Left ventricle myocardium inferior (tissue), 1 donor: ENCODE results near the gene TNNI3. TPM values are rescaled to one million over a fixed set of nuclear protein-coding genes. Genes with fewer than 3 reads are reported as not detected.

Experiments
- DNase-seq: peaks from one replicate; pipeline ENCODE4 v3.0.0-alpha.2; 2020
- H3K27ac ChIP-seq: fragments of 200-600 bp; replicated peaks from 2 replicates; pipeline ENCODE4 v1.8.0; 2021
- H3K27me3 ChIP-seq: fragments of 200-600 bp; 2 replicates; pipeline ENCODE4 v1.8.0; 2021; ENCODE audit warnings: low read depth
- H3K36me3 ChIP-seq: fragments of 200-600 bp; 2 replicates; pipeline ENCODE4 v1.8.0; 2021
- H3K4me1 ChIP-seq: fragments of 200-600 bp; 2 replicates; pipeline ENCODE4 v1.8.0; 2021
- H3K4me3 ChIP-seq: fragments of 200-600 bp; 2 replicates; pipeline ENCODE4 v1.8.0; 2021; ENCODE audit warnings: mild to moderate bottlenecking, moderate library complexity
- H3K9me3 ChIP-seq: fragments of 200-600 bp; replicated peaks from 2 replicates; pipeline ENCODE4 v1.8.0; 2021
- intact Hi-C: fragments of 100-400 bp; cut with micrococcal nuclease; formaldehyde crosslinking; loops from one replicate; pipeline ENCODE4 v1.11.0; 2022
- total RNA-seq: library from RNA; stranded (reverse); fragmentation: NEBNext Ultra II Directional; extraction: Animal tissue kit (Norgen Biotek cat#: 25700); gene quantifications from one replicate; pipeline ENCODE4 v1.2.1, GENCODE V29; 2021
- TF ChIP-seq, protein P1 (sequence below): fragments of 200-600 bp; IDR thresholded peaks from 2 replicates; pipeline ENCODE4 v1.8.0; 2021; ENCODE audit warnings: antibody characterized with exemption, mild to moderate bottlenecking, borderline replicate concordance
- donor health status: DM: no; HTN: yes; CAD: no; lungs with severe emphysema.

The TNNI3 gene
- total RNA-seq, 1 donor from 2014 or later, result 7,701 TPM

DNA sequence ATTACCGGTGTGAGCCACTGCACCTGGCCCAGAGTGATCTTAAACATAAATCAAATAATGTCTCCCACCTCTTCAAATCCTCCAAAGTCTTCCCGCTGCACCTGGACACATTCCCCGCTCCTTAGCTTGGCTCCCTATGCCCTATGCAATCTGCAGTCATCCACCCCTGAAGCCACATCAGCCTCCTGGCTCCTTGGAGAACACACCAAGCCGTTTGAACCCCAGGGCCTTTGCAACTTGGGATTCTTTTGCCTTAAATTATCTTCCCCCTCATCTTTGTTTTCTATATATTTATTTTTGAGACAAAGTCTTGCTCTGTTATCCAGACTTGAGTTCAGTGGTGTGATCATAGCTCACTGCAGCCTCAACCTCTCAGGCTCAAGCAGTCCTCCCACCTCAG lies 11.6 kb upstream of the TNNI3 start:
- intact Hi-C loops, result no loop called here
- no peak for DNase-seq
- Histone ChIP-seq H3K36me3 (no peaks in the 10 kb centered on the region), H3K4me1 (peaks cover 29% of the 10 kb centered on the region), H3K9me3 (no peaks in the 10 kb centered on the region), H3K27ac (no peak overlapping the region), H3K4me3 (no peak overlapping the region), H3K27me3 (peaks cover 98% of the 10 kb centered on the region)
- TF ChIP-seq, protein P1, sequence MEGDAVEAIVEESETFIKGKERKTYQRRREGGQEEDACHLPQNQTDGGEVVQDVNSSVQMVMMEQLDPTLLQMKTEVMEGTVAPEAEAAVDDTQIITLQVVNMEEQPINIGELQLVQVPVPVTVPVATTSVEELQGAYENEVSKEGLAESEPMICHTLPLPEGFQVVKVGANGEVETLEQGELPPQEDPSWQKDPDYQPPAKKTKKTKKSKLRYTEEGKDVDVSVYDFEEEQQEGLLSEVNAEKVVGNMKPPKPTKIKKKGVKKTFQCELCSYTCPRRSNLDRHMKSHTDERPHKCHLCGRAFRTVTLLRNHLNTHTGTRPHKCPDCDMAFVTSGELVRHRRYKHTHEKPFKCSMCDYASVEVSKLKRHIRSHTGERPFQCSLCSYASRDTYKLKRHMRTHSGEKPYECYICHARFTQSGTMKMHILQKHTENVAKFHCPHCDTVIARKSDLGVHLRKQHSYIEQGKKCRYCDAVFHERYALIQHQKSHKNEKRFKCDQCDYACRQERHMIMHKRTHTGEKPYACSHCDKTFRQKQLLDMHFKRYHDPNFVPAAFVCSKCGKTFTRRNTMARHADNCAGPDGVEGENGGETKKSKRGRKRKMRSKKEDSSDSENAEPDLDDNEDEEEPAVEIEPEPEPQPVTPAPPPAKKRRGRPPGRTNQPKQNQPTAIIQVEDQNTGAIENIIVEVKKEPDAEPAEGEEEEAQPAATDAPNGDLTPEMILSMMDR, result no peak

DNA sequence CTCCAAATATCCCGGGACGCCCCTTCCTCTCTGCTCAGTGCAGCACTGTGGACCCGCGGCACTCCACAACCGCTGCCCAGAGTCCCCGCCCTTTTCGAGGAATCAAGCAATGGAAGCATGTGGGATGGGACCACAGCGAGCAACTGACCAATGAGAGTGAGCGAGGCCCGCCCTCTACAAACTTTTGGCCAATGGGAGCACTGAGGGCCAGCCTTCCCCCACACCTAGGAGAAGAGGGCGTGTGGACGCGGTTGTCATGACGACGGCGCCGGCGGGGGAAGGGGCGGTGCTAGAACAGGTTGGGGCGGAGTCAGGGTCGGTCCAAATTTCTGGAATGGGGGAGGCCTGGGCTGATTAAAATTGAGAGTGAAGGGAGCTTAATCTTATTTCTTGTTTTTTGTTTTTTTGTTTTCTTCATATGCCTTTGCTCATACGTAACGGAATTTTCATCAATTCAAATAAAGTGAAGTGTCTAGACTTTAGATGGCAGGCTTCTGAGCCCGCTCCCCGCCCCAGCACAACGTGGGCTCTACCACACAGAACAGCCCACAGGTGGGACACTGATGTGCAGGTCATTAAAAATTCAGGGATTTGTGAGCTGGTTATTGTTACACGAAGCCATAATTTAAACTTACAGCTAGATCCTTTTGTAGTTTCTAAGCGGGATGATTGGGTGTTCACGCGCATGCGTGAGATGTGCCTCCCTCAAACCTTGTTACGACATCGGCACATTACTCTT lies 9.2 kb upstream of the TNNI3 start, which contains the start of gene DNAAF3:
Gene DNAAF3 (minus strand): TSS at position 84 of the 739 bp plus-strand sequence. CDS start 200 bp downstream, outside the sequence.
- Histone ChIP-seq H3K36me3 (no peaks in the 10 kb centered on the region), H3K4me3 (peak within 1 kb of the TSS; percentile 63), H3K27me3 (peaks cover 91% of the 10 kb centered on the region), H3K27ac (peak within 1 kb of the TSS; percentile 51), H3K4me1 (peaks cover 20% of the 10 kb centered on the region), H3K9me3 (no peaks in the 10 kb centered on the region)
- DNase-seq, result peak; percentile 91
- intact Hi-C loops, result no loop called here
- TF ChIP-seq, protein P1, result no peak

DNA sequence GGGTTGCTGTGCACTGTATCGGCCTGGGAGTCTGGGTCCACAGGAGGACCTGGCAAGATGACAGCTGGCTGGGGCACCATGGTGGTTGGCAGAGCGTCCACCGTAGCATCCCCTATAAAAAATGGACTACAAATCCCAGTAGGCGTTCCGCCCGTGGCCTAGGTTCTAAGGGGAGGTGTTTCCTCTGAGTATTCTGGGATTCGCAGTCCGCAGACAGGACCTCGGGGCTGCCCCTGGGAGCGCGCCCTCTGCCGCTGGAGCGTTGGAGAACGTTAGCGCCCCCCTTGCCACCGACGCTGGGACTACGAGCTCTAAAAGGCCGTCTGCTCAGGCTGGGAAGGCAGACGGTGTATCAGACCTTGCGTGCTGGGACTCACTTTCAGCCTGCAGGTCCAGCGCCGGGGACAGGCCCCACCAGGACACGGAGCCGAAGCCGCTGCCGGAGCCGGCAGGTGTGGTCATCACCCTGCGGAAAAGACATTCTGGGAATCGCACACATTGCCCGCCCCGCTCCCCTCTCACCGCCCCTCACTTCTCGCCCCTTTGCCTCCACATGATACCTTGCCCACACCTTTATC lies 8.5 kb upstream of the TNNI3 start:
- peaks cover 91% of the 10 kb centered on the region for H3K27me3 ChIP-seq
- H3K4me1 ChIP-seq, result peaks cover 20% of the 10 kb centered on the region
- no peaks in the 10 kb centered on the region for H3K36me3 ChIP-seq
- TF ChIP-seq, protein P1, result peak; percentile 57
- DNase-seq, result peak; percentile 47
- intact Hi-C loops, result no loop called here
- H3K27ac ChIP-seq, result peak overlapping the region; percentile 51
- H3K4me3 ChIP-seq, result peak overlapping the region; percentile 63
- no peaks in the 10 kb centered on the region for H3K9me3 ChIP-seq

DNA sequence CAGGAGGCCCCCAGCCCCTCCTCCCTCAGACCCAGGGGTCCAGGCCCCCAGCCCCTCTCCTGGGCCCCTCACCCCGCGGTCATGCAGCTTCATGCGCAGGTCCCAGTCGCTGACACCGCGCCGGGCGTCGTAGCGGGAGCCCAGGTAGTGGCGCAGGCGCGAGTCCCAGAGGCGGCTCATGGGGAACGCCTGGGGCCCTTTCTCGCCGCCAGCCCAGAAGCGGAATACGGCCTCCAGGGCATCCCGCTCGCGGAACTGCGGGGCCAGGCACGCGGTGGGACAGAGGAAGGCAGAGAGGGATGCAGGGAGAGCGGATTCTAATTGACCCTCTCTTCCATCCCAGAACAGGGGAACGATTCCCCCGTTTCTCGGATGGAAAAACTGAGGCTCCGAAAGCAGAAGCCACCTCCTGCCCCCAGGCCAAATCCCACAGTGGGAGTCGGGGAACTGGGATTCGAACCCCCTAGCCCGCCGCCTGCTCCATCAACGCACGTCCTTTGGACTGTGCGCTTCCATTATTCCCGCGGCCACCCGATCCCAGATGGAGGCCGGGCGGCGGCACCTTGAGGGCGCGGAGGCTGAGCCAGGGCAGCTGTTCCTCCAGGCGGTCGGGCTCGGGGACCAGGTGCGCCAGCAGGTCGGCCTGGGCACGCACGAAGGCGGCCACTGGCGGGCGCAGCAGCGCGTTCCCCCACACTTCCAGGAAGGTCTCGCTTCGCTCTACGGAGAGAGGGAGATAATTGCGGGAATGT lies 4.2 kb upstream of the TNNI3 start:
- H3K9me3 ChIP-seq, result no peaks in the 10 kb centered on the region
- H3K4me1 ChIP-seq, result peaks cover 47% of the 10 kb centered on the region
- no peak overlapping the region for H3K4me3 ChIP-seq
- TF ChIP-seq, protein P1, result no peak
- peaks cover 69% of the 10 kb centered on the region for H3K27me3 ChIP-seq
- no peak overlapping the region for H3K27ac ChIP-seq
- no peak for DNase-seq
- H3K36me3 ChIP-seq, result peaks cover 5% of the 10 kb centered on the region
- intact Hi-C loops, result no loop called here

DNA sequence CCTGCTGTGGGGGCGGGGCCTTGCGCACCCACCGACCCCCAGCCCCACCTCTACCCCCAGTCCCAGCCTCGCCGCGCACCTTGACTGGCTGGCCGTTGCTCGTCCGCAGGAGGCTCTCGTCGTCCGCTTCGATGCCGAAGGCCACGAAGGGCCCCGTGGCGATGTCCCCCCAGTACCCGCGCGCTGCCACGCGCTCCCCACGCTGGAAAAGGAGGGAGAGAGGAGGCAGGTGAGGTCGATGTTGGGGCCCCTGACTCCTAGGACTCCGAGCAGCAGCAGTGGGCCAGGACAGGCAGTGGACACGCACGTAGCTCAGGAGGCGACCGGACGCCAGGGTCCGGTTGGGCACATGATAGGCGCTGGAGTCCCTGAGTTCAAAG lies 3.4 kb upstream of the TNNI3 start:
- intact Hi-C loops, result no loop called here

More for the DNA sequence above, 3.4 kb upstream of the TNNI3 start:
- Histone ChIP-seq H3K9me3 (no peaks in the 10 kb centered on the region), H3K4me3 (peak overlapping the region; percentile 77), H3K4me1 (peaks cover 46% of the 10 kb centered on the region), H3K36me3 (peaks cover 10% of the 10 kb centered on the region), H3K27ac (peak overlapping the region; percentile 6), H3K27me3 (peaks cover 69% of the 10 kb centered on the region)
- TF ChIP-seq, protein P1, result no peak
- no peak for DNase-seq
